HG03460 (cell line): Measurements from ENCODE around the gene PCSK6.

Experiments used
- ATAC-seq: cut with Tn5 transposase; IDR thresholded peaks from one replicate; pipeline ENCODE4 v1.9.1; 2021; ENCODE audit not compliant: unreplicated experiment

PCSK6 gene

DNA sequence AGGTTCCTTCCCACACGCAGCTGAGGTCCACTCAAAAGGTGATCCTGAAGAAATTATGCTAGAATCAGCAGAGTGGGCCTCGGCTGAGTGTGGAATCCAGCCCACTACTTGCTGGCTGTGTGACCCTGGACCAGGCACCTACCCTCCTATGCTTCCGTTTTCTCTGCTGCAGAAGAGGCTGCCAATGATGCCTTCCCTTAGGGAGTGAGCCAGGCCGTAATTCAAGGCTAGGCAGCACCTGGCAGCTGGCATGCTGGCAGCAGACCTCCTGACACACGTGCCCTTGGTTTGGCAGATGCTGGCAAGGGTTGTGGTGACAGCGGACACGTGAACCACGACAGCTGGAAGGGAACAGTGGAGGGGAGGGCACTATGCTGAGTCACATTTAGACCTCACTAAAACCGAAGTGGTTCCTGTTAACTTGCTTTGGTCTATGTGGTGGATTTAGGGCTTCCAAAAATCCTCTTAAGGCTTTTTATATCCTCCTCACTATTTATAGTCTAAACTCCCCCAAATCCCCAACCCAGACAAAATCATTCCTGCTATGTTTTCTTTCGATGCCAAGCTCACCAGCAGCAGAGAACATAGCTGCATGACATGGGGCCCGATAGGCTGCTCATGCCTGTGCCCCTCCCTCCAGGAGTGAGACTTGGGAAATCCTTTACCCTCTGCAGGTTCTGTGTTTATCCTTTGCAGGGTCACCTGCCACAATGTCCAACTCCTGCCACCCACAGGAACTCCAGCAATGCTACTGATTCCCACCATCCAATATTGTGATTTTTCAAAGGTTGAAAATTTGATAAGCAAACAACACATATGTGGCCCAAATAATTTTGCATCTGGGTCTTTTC is 10.6 kb upstream of the PCSK6 start:
- ATAC-seq = peak; percentile 72

DNA sequence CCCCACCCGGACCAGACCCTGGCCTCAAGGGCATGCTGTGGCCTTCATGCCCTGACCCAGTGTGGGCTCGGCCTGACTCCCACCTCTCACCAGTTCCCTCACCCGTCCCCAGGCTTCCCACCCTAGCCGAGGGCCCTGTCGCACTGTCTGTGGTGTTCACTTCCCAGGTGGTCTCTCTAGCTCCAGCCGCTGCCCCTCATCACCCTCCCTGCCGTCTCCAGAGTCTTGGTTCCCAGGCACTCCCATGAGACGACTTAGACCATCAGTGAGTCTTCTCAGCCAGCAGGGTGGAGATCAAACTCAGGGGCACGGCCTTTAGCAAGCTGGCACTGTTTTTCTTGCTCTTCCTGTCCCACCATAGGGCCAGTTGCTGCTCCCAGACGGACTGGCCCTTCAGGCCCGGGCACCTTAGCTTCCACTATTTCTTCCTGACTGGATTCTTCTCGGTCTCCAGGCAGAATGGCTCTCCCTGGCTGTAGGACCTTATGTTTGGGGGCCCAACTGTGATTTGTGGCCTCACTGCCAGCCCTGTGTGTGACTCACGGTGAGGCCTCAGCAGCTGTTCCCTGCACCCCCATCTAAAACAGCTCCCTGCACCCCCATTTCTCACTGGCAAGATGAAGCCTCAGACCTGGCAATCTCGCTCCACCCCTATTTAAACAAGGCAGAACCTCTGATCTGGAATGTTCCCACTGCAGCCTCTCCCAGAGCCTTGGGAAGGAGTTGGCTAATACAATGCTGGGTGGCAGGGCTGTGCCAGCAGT is 9.4 kb upstream of the PCSK6 start:
- no peak for ATAC-seq

DNA sequence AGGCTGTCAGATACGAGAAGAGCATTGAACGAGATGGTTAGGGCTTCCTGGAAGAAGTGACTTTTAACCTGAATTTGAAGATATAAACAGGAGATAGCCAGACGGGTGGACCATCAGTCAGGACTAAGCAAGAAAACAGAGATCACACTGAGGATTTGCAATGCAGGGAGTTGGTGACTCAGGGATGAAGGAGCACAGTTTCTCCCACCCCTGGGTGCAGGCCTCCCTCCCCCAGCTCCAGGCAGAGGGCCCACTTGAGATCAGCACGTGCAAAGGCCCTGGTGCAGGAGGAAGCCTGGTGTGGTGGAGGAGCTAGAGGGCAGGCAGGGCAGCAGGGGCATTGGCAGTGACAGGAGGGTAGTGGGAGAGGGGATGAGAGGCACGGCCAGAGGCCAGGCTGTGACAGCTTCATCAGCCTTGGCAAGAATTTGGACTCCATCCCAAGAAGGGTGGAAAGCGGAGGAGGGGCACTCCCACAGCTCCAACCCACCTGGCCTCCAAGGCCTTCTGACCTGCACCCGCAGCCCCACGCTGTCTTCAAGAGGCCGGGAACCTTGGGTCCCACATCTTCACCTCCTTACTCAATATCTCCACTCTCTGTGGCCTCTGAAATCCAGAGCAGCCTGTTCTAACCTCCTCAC is 8.7 kb upstream of the PCSK6 start:
- no peak for ATAC-seq

DNA sequence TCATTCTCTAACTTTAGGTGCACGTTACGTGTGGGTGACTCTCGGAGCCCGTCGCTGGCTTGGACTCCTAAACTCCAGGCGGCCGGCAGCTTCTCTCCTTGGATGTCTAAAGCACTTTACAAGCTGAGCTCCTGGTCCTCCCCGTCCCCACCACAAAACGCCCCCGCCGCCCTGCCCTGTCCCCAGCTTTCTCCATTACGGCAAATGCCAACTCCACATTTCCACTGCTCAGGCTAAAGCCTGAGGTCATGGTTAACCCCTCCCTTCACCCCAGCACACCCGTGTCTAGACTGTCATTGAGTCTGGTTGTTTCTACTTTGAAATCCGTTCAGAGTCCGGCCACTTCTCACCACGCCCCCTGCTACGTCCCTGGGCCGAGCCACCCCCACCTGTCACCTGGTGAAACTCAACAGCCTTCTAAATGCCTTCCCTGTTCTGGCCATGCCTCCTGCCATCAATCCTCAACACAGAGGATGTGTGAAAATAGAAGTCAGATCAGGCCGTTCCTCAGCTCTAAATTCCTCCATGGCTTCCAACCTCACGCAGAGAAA is 8.1 kb upstream of the PCSK6 start:
- no peak for ATAC-seq

DNA sequence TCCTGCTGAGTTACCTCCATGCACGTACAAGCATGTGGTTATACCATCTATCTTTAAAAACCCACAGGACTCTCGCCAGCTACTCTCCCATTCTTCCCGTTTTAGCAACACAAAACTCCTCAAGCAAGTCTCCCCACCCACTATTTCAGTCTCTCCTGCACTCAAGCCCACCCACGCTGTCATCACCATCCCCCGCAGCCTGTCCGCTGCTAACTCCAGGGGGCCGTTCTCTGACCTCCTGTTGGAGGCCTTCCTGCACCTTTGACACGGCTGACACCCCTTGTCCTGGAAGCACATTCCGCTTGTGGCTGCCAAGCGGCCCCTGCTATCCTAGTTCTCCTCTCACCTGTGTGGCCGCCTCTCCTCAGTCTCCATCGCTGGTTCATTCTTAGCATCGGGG is 7.5 kb upstream of the PCSK6 start:
- ATAC-seq = no peak

DNA sequence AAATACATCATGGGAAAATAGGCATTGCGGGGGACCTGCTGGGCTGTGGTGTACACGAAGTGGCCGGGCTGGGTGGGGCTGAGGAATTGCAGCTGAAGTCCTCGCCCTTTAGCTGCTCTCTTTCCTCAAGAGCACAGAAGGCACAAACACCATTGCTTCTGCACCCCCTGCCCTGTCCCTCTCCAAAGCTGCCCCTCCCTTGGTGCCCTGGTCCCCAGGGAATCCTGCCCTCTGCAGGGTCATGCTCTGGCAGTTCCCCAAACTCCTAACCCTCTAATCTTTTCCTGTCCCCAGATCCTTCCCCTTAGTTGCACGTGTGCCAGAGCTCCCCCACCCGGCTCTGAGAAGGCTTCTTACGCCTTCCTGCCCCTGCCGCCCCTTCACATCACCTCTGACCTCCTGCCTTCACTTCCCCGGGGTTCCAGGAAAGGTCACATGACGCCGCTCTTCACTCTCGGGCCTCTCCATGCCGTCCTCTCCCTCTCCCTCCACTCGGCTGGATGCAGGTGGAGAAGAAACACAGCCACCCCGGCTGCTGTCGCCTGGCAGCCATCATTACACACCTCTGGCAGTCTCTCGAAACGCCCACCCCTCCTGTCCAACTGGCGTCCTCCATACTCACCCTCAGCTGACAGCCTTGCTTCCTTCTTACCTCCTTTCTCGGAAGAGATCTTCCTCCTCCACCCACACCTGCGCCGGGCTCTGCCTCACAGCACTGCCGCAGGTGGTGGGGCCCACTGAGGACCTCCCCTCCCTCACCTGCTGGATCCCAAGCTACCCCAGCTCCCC is 6.9 kb upstream of the PCSK6 start:
- no peak for ATAC-seq

DNA sequence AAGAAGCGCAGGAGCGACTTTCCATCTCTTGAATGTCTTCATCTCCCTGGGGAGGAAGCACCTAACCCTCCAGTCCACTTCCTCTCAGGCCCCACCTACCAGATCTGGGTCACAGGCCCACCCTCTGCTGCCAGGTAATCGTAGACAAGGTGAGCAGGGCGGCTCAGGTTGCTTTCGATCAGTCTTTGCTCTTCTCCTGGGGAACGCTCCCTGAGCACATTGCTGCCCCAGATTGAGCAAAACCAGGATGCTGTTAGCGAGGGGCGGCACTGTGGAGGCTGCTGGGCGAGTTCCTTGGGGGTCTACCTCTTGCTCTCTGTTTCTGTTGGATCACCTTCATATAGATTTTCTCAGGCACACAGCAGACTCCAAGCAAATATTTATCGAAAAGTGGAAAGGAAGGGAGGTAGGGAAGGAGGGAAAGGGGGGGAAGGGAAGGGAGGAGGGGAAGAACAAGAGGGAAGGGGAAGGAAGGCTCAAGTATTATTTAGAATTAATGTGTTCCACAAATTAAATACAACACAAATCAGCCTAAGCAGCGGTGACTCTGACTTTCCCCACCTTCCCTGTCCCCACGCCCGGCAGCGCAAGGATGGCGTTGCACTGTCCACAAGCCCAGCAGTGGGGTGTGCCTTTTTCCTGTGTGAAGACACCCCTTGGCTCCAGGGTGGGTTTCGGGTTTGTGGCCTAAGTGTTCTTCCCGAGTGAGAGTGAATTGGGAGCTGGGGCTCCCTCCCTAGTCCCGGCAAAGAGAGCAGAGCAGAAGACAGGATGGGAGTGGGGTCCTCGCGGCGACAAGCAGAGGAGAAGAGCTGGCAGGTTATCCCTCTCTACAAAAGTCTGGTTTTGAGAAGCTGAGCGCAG is 6.1 kb upstream of the PCSK6 start:
- no peak for ATAC-seq

DNA sequence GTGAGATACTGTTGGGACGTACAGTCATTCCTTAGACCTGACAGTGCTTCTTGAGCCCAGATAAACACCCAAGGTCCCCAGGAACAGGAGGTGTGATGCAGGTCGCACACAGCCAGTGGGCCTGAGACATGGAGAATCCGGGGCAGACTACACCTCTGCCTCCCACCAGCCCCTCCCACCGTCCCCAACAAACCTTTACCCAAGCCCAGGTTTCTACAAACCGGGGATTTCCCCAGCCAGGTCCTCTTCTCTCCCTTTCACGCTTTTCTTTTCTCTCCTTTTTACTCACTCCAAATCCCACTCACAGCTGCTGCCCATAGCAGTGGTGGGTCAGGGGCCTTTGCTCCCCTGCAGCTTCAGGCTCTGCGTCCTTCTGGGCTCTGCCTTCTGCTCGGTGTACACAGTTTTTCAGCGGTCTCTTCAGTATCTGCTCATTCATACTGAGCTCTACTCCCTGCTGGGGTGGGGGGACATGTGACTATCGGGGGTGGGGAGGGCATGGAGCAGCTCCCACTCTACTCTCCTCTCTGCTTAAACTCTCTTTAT is 4.8 kb upstream of the PCSK6 start:
- no peak for ATAC-seq

DNA sequence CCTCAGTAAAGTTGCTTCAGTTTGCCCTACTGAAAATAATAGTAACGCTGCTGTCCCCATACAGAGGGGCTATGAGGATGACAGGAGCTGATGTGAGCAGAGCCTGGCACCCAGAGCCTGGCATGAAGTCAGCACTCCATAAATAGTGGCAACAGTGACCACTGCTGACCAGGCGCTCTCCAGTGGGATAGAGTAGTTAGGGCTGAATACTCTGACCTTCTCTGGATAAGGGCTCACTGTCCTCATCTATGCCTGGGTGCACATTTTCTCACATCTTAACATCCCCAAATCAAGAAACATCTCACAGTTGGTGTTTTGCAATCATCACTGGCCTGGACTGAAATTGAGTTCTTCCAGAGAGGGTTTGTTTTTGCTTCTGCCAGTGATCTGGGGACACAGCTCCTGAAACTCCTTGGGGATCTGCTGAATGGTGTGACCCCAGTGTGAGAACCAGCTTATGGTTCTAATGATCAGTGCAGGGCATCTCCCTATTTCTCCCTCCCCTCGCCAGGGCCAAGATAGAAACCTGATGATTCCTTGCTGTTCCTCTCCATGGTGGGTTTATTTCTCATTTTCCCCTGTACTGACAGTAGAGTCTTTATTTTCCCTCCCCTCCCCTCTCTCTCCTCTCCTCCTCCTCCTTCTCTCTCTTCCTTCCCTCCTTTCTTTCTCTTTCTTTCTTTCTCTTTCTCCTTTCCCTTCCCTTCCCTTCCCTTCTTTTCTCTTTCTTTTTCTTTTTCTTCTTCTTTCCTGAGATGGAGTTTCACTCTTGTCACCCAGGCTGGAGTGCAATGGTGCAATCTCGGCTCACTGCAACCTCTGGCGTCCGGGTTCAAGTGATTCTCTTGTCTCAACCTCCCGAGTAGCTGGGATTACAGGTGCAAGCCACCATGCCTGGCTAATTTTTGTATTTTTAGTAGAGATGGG is 3.5 kb upstream of the PCSK6 start:
- no peak for ATAC-seq

DNA sequence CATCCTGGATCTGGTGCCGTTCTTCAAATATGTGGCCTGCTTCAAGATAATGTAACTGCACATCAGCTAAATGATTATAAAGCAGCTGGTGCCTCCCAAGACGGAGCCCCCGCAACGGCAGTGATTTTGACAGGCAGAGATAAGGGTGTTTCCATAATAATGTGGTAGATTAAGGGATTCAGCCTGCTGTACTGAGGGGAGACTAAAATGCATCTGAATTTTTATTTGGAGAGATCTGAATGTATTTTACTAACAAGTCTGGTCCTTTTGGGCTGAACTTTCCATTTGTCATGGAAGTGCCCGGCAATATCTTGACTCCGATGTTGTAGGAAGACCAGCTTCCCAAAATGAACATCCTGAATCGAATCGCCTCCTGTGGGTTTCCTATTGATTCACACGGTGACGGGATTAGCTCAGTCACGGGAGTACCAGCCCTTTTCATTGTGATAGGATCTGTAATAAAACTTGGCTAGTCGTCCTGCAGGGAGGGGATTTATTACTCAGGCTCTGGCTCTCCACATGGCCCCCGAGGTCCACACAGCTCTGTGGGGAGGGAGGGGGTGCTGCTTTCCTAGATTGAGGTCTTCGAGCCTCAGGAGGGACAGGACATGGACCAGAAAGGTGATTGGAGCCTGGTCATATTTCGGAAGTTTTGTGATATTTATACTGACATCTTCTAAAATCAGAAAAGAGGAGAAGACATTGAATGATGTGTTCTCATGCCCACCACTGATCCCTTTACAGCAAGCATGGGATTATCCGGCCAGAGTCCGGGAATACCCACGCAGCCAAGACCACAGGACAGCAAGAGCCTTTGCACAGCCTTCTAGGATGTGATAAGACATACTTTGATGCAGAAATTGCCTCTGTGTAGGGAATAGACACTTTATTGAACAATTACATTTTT is 2.5 kb upstream of the PCSK6 start:
- ATAC-seq = no peak

DNA sequence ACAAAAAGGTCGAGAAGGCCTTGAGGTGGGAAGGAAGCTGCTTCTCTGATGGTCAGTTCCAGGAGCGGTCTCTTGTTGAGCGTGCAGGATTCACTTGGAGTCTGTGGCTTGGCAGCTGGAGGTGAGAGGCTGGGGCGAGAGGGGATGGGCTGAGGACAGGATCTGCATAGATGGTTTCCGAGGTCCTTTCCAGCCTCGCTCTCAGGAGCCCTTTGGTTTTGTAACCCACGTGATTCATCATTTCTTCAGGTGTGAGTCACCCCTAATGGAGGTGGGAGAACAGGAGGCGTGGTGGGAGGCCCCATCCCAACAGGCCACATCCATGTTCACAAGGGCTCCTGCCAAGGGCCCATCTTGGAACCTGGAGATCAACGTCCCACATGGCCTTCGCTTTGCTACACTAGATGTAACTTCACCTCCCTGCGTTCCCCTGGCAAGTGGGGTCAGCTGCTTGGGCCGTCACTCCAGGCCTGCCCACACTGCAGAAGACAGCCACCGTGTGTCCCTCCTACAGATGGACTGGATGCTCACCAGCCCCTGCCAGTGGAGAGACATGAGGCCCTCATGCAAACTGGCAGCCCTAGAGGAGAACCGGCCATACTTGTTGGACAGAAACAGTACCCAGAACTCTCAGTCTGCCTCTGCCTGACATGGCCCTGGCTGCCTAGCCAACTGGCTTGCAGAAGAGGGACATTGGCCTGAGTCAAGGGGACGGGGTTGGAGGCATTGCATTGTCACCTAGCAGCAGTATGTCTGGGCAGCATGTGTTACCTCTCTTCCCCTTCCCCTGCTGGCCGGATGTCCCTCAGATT is 1.6 kb upstream of the PCSK6 start:
- ATAC-seq = no peak

DNA sequence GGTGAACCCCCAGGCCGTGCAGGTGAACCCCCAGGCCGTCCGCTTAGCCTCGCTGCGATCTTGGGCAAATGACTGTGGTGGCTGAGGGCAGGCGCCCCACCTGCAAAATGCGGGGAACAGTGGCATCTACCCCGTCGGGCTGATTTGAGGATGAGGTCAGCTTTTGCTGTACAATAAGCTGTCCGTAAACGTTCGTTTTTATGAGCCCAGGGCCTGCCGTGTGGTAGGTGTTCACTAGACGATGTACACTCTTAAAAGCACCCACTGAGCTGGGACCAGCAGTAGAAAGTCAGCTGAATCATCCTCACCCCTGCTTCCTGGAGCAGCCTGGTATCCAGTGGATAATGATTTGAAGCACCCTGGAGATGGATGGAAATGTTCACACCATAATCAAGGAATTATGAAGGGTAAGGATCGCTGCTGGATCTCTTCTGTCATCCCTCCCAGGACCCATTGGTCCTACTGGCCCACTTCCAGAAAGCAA is 943 bp upstream of the PCSK6 start:
- ATAC-seq = no peak

DNA sequence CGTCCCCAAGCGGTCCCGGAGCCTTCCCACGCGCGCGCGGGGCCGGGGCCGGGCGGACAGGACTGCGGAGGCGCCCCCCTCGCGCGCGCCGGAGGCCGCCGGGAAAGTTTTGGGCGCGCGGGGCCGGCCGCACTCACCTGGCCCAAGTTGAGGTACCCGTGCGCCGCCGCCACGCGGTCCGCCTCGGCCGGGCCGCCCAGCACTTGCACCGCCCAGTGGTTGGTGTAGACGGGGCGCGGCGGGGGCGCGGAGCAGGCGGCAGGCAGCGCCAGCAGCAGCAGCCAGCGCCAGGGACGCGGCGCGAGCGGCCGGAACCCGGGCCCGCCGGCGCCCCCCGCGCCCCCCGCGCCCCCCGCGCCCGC is 289 bp downstream of the PCSK6 start:
- no peak for ATAC-seq

DNA sequence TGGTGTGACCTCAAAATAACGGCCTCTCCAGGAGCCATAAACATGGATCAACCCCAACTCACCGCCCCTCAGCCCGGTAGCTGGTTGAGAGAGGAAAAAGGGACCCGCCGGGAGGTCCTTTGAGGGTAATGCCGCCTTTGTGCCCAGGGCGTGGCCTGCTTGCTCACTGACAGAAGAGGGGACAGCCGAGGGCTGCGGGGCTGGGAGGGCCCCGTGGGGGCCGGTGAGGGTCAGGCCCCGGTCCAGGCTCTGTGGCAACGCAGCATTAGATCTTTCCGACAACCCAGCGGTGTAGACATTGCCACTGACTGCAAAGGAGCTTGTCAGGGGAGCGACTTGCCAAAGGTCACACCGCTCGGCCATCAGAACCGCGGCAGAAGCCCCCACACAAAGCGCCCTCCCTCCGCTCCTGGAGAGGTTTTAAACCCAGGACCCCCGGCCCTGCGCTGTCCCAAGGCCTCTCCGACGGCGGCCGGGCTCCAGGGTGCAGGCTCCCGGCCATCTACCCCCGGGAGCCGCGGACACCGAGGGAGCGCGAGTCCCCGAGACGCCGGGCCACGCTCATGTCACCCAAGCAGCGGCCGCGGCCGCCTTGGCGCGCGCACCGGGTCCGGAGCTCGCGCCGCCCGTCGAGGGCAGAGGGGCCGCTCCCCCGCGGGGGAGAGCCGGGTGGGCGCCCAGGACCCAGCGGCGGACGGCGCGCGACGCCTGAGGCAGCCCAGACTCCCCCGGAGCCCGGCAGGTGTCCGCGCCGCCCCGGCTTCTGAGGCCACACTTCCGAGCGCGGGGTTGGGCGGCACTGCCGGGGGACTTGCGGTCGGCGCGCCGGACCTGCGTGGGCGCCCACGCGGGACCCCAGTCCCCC is 975 bp downstream of the PCSK6 start:
- no peak for ATAC-seq

DNA sequence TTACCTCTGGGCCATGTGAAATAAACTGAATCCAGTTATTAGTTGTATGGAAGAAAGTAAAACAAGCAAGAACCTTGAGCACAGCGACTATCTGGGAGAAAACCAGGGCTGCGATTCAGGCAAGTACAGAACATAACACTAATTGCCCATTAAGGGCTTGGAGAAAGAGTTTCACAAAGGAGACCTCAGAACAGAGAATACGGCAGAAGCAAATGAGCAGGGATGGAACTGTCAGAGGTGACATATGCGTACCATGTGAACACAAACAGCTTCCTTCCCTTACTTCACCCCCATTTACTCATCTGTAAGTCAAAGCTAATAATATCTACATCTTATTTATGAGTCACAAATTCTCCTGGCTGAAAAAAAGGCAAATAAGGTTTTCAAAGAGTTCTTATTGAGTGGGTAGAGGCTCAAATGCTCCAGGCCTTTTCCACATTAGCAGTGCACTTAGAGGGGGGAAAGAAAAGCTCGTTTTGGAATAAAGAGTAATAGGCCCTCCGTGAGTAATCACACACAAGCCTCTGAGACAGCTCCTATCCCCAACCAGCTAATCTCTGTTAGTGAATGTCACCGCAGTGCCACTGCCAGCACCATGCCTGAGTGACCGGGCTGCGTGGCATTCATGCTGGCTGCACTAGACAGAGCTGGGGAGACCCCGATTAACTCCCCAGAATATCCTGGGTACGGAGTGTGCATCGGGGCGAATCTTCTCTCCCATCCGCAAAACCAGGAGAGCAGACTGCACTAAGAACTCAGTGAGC is 2.6 kb downstream of the PCSK6 start:
- ATAC-seq = no peak
